AG20443 (cell line): ENCODE data around the gene RNASEH2C.
"Not testable (repeated sequence)": the region's sequence is repeated elsewhere in the genome, so short reads cannot be mapped to it uniquely, and the experiment has no call there.

ENCODE experiments used
- DNase-seq: peaks from one replicate; pipeline ENCODE4 v3.0.0; 2012; ENCODE audit warnings: low spot score, mixed read lengths

RNASEH2C gene

DNA sequence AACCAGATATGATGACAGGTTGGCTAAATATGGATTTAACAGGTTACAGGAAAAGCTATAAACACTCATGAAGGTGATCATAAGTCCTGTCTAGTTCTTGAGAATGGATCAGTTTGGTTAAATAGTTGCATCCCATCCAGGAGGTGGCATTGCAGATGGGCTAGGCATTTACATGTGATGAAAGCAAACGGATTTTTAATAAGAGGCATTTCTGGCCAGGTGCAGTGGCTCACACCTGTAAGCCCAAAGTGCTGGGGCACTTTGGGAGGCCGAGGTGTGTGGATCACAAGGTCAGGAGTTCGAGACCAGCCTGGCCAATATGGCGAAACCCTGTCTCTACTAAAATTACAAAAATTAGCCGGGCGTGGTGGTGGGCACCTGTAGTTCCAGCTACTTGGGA lies 37.1 kb downstream of the RNASEH2C start:
- not testable (repeated sequence) for DNase-seq

DNA sequence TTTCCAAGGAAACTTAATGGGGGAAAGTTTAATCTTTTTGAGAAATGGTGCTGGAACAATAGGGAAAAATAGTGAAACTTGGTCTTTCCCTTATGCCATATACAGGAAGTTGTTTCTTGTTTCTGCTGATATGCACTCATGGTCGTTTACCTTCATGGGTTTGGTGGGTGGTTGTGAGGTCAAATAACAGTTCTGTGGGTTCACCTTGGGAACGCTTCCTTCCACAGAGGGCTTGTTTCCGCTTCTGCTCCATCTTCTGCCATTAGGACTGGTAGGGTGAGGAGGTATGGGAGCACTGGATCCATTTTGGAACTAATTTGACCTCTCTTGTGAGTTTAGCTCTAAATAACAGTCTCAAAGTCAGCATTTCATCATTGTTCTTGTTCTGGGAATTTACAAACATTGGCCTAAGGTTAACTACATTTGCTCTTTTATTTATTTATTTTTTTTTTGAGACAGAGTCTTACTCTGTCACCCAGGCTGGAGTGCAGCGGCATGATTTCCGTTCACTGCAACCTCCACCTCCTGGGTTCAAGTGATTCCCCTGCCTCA lies 40.3 kb downstream of the RNASEH2C start:
- DNase-seq = no peak

DNA sequence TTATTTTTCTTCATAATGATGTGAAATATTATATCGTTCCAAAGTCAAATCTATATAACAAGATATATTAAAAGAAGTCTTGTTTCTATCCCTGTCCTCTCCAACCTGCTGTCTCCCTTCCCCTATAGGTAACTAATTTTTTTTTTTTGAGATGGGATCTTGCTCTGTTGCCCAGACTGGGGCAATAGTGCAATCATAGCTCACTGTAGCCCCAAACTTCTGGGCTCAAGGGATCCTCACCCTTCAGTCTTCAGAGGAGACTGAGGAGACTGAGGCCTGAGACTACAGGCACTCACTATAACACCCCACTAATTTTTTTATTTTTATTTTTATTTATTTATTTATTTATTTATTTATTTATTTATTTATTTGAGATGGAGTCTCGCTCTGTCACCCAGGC lies 47.6 kb downstream of the RNASEH2C start:
- no peak for DNase-seq

DNA sequence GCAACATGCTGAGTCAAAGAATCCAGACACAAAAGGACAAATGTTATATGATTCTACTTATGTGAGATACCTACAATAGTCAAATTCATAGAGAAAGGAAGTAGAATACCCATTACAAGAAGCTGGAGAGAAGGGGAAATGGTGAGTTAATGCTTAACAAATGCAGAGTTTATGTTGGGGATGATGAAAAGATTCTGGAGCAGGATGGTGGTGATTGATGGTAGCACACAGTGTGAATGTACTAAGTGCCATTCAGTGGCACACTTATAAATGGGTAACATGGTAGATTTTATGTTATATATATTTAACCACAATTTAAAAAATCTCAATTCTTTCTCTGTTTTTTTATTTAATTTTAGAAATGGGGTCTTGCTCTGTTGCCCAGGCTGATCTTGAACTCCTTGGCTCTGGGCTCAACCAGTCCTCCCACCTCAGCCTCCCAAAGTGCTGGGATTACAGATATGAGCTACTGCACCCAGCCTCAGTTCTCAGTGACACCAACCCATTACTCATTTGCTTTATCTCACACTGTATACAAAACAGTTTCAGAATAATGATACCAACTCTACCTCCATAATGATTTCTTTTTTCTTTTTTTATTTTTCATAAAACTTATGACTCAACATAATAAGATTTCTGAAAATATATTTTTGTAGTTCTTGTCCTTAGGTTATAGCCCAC lies 48.3 kb downstream of the RNASEH2C start:
- DNase-seq = no peak
